Measurements from ENCODE around the gene MND1.

The MND1 gene, protein sequence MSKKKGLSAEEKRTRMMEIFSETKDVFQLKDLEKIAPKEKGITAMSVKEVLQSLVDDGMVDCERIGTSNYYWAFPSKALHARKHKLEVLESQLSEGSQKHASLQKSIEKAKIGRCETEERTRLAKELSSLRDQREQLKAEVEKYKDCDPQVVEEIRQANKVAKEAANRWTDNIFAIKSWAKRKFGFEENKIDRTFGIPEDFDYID

DNA sequence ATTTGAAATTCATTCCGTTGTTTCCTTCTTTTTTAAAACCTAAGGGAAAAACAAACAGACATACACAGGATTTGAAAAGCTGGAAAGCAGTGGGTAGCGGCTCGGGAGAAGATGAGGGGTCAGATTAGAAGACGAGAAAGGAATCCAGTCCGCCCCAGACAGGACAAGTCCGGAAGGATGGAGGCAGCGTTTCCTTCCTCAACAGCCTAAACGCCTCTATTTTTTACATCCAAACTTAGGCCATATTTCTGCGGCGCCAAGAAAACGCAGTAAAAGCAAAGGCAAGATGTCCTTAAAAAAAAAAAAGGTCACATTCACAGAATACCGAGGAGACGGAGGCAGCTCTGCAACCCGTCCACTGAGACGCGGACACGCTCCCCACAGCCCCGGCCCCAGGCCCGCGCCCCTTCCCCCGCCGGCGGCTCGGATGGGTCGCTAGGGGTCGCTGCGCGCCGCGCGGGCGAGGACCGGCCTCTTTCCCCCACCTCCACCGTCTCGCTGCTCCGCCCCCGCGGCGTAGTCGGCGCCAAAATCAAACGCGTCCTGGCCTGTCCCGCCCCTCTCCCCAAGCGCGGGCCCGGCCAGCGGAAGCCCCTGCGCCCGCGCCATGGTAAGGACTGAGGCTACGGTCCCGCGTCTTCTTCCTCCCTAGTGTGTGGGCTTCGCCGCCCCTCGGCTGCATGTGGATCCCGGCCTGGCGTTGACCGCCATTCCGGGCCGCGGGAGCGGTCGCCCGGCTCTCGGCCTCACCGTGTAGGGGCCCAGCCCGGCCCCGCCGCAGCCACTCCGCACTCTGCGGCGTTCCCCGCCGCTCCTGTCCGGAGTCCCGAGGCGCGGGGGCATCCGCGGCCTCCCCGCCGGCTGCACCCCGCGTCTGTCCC is at the start of gene MND1:
TSS of gene MND1 (plus strand) at position 558 of the 881 bp plus-strand sequence. CDS start at position 608, 50 bp downstream.
- DNase-seq (ENCODE audit: low read depth), result peak; percentile 69

DNA sequence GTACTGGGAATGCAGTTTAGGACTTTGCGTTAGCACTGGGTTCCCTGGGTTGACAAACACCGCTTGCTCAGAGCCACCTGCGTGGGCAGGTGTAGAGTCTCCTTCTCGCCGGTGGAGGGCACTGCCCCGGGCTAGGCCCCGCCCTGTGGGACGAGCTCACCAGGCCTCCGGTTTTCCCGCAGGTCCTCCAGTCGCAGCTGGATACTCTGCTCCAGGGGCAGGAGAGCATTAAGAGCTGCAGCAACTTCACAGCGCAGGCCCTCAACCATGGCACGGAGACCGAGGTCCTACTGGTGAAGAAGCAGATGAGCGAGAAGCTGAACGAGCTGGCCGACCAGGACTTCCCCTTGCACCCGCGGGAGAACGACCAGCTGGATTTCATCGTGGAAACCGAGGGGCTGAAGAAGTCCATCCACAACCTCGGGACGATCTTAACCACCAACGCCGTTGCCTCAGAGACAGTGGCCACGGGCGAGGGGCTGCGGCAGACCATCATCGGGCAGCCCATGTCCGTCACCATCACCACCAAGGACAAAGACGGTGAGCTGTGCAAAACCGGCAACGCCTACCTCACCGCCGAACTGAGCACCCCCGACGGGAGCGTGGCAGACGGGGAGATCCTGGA is 49.2 kb upstream of the MND1 start:
- DNase-seq (ENCODE audit: low read depth), result no peak

DNA sequence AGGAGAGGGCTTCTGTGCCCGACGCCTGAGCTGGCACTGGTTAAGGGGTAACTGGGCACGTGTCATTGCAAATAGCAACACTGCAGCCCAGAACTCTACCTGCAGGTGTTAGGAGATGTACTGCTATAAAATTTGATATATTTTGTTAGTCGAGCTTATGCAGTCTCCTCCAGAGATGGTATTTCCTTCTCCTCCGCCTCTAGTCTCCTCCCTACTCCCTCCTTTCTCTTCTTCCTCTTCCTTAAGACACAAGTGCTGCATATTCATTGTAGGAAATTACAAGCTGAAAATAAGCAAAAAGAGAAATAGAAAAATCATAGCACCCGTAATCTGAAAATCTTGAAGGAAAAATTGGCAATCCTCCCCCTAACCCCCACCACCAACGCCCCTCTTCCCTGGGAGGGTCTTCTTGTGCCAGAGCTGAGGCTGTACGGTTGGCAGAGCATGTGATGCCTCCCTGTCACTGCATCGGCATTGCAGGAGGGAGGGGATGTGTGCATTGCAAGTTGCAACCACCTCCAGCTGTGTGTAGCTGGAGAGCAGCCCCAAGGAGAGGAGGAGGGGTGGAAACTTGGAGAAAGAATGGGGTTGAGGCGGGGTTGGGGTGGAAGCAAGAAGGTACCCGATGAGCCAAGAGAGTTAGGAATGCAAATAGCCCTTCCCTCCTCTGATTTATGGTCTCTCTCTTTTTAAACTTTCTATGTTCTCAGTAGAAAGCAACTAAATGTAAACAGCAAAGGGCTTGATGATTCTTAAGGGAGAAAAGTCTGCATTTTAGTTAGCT is 48.3 kb upstream of the MND1 start:
- no peak for DNase-seq (ENCODE audit: low read depth)

DNA sequence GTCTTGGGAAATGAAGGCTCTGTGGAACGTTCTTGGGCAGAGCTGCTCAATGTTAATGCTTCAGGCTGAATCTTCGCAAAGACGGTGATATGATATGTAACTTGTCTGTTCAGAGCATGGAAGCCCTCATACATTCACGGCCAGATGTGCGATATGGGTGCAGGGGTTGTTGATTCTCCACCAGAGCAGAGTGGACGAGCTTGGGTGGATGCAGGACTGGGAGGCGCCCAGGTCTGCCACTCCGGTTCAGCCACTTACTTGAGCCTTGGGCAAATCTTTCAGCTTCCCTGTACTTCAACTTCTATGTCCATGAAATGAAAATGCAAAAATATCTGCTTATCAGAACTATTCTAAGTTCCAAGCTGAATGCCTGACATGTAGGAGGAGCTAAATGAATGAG is 47.4 kb upstream of the MND1 start:
- DNase-seq (ENCODE audit: low read depth), result no peak

DNA sequence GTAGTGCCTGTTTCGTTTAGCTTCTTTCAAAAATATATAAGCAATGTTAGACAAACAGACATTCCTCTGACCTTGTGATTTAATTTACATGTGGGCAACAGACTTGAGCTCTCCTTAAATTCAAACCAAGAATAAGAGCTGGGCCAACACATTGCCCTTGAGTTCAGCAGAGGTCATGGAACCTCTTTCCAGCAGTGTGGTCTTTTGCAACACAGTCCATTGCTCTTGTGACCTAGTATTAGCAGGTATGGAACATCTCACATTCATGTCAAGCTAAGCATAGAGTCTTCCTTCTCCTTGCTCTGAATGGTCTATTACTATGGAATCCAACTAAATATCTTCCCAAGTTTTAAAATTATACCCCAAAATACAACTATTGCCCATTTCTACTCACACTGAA is 33.7 kb upstream of the MND1 start:
- DNase-seq (ENCODE audit: low read depth), result no peak

DNA sequence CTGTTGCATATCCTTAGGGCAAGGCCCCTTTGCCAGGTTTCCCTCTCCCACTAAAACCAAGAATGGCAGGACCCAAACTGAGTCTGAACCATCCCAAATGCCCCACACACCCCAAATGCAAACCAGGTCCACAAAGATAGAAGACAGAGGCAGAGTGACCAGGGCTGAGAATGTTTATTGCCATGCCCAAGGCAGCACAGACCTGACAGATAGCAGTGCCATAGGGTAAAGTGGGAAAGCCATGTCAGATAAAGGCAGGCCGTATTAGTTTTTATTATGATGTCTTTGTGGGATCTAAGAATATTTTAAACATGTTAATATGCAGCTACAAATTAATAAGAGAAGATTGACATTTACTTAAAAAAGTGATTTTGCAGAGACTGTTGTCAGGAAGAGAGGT is 29.6 kb upstream of the MND1 start:
- no peak for DNase-seq (ENCODE audit: low read depth)

DNA sequence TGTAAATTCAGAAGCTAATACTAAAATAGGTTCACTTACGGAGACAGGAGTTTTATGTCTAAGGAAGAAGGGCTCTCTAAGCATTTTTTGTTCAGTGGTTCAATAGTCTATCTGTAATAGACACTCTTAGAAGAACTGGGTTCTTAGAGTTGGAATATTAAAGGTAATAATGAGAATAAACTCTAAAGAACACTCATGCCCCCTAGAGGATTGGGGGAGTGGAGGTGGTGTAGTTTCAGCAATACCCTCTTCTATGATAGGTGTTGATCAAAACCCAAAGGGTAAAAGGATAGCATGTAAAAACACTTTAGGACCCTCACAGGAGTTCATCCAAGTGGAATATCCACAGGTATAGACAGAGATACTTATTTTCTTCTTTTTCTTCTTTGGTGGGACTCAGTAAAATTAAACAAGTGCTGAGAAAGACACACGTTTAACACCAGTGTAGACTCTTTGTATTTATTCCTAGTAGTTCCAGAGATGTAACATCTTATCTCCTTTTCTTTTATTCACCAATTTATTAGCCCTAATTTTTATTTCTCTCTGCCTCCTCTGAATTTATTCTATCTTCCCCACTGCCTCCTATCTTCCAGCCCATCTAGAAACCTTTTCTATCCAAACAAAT is 25.7 kb upstream of the MND1 start:
- DNase-seq (ENCODE audit: low read depth), result peak; percentile 35

DNA sequence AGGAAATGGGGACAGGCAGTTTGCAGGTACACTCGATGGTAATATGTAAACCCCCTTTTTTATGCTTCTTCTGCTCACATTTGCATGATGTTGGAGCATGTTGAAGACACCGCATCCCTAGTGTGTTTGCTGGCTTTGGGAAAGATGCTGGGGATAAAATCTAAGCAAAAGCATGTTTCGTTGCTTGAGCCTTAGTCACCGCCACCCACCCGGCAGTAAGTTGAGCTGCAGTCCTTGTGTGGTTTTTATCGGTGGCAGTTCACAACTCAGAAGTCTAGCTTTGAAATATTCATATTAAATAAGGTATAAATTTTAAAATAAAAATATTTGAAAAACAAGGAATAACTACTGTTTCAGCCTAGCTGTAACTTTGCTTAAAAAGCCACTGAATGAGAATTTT is 21.7 kb upstream of the MND1 start:
- DNase-seq (ENCODE audit: low read depth), result no peak

DNA sequence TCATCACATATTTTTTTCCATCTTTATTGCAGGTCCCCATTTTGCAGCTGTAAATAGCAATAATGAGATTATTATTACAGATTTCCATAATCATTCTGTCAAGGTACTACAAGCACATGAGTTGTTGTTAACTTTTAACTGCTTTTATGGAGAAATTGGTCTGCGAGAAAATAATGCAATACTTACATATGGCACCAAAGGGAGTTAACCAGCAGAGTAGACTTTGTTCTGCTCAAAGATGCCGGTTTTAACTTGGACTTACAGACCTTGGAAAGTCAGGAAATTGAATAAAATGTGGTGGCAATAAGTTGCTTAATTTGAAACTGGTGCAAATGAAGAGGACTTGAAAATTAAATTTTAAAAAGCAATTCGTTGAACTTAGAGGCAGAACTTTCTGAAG is 20.4 kb upstream of the MND1 start:
- DNase-seq (ENCODE audit: low read depth), result no peak

DNA sequence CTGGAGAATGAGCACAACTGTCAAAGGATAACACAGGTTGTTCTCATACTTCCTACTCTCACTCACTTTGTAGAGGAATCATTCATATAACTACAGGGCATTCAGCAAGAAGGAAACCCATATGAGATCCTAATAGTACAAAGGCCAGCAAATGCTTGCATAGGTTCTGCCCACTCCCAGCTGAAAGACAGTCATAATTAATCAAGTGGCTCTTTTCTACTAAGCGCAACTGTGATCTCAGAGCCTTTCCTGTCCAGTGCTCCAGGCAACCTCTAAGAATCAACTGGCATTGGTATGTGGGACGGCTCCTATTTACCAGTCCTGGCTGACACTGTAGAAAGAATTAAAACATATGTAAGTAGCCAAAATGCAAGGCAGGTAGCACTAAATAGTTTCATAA is 18.9 kb upstream of the MND1 start:
- DNase-seq (ENCODE audit: low read depth), result no peak

DNA sequence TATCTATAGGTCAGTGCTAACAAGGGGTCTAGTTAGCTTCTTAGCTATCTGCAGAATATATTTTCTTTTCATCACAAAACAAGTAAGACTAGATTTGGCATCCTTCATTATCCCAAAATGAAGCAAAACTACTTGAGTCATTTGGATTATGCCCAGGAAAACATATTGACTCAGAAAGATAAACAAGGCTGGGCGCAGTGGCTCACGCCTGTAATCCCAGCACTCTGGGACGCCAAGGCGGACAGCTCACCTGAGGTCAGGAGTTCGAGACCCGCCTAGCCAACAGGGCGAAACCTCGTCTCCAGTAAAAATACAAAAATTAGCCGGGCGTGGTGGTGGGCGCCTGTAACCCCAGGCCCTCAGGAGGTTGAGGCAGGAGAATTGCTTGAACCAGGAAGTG is 18.0 kb upstream of the MND1 start:
- no peak for DNase-seq (ENCODE audit: low read depth)

DNA sequence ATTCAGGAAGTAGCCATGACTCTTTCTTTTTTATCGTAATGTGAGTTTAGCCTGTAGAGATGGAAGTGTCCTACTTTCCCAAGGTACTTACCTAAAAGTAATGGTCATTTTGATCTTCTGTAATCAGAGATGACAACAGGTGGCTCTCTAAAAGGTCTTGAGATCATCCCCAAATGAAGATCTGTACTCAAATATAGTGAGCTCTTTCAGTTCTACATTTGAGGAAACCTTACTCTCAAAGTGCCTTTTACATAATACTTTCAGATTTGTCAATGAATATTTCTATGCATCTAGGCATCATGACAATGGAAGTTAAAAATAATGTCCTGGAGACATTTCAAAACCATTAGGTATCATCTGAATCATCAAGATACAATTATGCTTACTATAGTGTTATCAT is 17.2 kb upstream of the MND1 start:
- DNase-seq (ENCODE audit: low read depth), result no peak

DNA sequence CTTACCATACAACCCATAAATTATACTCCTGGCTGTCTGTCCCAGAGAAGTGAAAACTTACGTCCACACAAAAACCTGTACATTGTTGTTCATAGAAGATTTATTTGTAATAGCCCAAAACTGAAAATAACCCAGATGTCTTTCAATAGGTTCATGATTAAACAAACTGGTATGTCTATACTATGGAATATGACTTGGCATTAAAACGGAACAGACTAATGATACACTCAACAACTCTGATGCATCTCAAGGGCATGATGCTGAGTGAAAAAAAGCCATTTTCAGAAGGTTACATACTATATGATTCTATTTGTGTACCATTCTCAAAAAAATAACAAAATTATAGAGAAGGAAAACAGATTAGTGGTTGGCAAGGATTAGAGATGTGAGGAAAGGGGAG is 11.6 kb upstream of the MND1 start:
- DNase-seq (ENCODE audit: low read depth), result no peak

DNA sequence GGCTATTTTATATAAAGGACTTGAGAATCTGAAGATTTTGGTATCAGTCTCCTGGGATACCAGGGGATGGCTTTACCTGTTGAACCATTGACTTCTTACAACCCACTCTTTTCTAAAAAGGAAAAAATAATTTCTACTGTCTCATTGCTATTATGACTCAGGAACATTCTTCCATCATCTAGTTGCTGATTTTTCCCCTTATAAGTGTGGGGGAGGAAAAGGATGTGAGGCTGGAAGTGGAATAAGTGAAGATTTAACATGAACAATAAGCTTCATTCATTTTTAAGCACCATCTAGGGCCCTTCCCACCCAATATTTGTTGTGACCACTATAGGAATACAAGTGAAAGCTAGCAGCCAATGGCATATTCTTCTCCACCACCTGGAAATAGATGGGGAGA is 10.6 kb upstream of the MND1 start:
- DNase-seq (ENCODE audit: low read depth), result no peak

DNA sequence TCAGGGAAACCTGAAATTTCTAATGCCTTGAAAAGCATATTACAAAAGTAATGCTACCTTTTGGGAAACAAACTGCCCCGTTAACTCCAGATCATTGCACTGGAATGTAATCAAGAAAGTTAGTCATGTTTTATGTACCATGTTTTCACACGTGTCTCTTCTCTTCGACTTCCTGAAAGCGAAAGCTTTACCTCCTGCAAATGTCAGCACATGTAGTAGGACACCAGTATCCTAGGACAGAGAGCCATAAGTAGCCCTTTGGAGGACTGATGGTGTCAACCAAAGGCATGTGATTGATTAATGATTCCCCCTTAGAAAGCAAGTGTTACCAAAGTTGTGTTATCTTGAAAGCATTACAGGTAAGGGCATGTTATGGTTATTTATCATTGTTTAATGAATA is 8.8 kb upstream of the MND1 start:
- no peak for DNase-seq (ENCODE audit: low read depth)

DNA sequence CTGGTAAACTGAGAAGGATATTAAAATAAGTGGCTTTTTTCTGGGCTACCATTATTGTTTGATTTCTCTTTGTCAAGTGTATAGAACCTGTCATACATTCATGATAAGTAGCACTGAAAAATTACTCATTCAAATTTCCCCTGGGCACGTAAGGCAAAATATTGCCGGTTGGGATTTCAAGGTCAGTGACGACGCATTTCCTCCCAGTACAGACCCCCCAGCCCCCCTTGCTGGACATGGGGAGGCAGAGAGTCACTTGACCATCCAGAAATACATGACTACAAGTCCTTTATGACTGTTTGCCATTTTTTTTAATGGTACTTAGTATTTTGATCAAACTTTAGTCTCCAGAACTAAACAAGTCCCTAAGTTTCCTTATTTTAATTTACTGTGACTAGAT is 6.8 kb upstream of the MND1 start:
- no peak for DNase-seq (ENCODE audit: low read depth)

DNA sequence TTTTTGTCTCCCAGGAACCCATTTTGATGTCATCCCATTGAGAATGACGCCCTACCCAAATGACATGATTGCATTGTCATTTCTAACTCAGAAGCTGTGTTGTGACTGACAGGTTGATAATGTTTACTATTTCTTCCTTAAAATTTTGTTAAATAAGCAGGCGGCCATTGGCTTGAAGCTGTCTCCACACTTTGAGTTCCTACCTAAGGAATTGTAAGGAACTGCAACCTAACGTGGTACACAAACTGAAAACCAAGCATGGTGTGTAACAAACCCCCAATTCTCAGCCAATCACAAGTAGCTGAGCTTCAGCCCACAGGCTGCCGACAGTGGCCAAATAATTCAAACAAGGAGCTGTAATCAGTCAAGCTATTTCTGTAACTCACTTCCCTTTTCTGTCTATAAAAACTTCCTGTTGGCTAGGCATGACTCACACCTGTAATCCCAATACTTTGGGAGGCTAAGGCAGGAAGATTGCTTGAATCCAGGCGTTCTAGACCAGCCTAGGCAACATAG is 2.9 kb upstream of the MND1 start:
- peak; percentile 29 for DNase-seq (ENCODE audit: low read depth)

DNA sequence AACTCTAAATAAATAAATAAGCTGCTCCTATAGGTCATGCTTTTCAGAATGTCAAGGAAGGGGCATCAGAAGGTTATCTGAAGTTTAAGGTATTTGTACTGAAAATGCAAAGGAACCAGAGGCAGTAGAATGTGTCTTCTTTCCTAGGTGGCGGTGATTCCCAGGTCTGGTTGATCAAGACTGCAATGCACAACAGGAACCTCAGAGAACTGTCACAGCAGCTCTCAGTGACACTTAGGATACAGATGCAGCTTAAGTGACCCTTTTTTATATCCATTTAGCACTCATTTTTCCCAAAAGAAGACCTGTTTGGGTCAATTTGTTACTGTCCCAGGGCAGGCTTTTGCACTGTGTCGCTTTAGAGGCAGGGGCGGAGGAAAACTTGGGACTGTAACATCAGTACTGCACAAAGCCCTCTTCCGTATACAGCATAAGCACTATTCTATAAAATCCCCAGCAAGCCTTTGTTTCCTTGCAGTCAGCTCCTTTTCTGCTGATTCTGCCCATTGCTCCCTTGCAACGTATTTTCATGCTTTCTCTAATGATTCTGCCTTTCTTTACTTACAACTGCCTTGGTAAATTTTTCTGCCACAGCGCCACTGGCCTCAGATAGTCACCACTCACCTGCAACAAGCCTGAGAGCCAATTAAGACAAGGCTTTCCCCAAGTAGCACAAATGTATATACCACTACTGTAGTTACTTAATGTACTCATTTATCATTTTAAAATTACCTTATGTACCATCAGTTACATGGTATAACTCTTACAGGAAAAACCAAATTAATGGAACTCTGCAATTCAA is 1.5 kb upstream of the MND1 start:
- DNase-seq (ENCODE audit: low read depth), result no peak

DNA sequence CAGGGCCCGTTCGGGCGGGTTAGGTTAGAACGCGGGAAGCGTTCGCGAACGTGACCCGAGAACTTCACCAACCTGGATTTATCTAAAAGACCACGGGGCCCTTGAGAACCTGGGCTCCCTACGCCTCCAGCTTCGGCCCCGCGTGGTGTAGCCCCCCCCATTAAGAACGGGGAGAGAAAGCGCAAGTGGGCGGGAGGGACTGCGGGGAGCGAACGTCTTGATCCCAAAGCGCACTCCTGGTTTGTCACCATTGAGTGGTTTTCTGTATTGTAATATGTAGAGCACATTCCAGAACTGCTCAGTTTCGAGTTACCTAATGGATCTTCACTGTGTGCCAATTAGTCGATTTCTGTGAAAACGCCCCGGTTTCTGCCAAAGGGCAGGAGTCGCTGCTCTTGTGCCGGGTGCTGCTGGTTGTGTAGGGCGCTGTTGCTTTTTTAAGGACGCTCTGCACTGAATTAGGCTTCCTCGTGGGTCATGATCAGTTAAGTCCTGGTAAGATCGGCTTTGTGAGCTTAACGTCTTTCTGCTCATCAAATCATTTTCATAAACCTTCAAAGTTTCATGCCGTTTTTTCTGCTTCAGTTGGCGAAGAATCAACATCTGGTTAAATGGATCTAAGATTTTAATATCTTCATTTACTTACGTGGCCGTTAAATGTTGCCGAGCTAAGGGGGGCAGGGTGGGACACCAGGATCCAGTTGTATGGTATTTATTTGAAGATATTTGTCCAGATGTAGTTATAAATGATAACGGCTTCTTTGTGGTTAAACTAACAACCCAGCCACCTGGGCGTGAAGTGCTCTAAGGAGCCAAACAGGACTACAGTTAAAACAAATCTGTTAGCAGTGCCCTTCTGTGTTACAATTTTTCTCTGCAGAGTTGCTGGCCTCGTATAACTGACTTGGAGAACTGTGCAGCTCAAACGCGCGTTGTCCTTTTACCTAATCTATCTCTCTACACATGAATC is 809 bp downstream of the MND1 start:
- peak; percentile 61 for DNase-seq (ENCODE audit: low read depth)

DNA sequence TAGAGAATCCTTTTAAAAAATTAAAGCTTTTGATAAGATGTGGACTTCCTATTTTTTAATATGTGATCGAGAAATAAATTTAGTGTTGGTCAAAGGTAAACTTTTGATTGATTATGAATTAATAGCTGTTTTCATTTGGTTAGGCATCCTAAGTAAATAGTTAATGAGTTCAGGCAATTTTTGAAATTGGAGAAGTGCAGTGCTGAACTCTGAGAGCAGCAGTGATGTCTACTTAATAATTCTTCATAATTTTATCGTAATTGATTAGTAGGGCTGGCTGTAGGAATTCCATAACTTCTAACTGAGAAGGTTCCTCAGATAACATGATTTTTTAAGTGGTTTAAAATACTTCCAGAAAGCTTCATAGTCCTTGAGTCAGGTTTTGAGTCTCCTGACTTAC is 1.5 kb downstream of the MND1 start:
- no peak for DNase-seq (ENCODE audit: low read depth)
